ENCODE data around the gene SCN8A. TPM values are rescaled to one million over a fixed set of nuclear protein-coding genes. Genes with fewer than 3 reads are reported as not detected.
"Not testable (repeated sequence)": the region's sequence is repeated elsewhere in the genome, so short reads cannot be mapped to it uniquely, and the experiment has no call there.

The SCN8A gene
- total RNA-seq, 4 donors from 2014 or later, result 0.28 to 4.1 TPM; not detected in 2

- H3K27me3 ChIP-seq, result peaks cover 0 to 5% of the 10 kb centered on the region in 2 donors
- H3K9me3 ChIP-seq, result no peaks in the 10 kb centered on the region
- DNase-seq, result no peak
- no peak overlapping the region for H3K27ac ChIP-seq
- H3K36me3 ChIP-seq, result no peaks in the 10 kb centered on the region
- H3K4me3 ChIP-seq, result no peak overlapping the region
- no peak for TF ChIP-seq CTCF (IDR thresholded peaks at IDR 0.05)
- no peak for TF ChIP-seq POLR2A (IDR thresholded peaks at IDR 0.05)
- H3K4me1 ChIP-seq, result peaks cover 0 to 7% (median 3%) of the 10 kb centered on the region in 4 donors
These were observed 2.0 kb downstream of the SCN8A start for GRCh38 chr12:51593021-51593420.

GRCh38 chr12:51593539-51593938 is 2.5 kb downstream of the SCN8A start:
- Histone ChIP-seq H3K9me3 (no peaks in the 10 kb centered on the region), H3K27me3 (peaks cover 0 to 5% of the 10 kb centered on the region in 2 donors), H3K27ac (no peak overlapping the region), H3K36me3 (no peaks in the 10 kb centered on the region), H3K4me3 (no peak overlapping the region), H3K4me1 (peaks cover 0 to 7% (median 3%) of the 10 kb centered on the region in 4 donors)
- no peak for TF ChIP-seq POLR2A (IDR thresholded peaks at IDR 0.05)
- no peak for TF ChIP-seq CTCF (IDR thresholded peaks at IDR 0.05)
- no peak for DNase-seq

GRCh38 chr12:51598156-51598555 is 7.1 kb downstream of the SCN8A start:
- H3K27me3 ChIP-seq, result no peaks in the 10 kb centered on the region
- TF ChIP-seq CTCF (IDR thresholded peaks at IDR 0.05), result no peak
- TF ChIP-seq POLR2A (IDR thresholded peaks at IDR 0.05), result no peak
- H3K9me3 ChIP-seq, result no peaks in the 10 kb centered on the region
- DNase-seq, result no peak
- H3K4me1 ChIP-seq, result no peaks in the 10 kb centered on the region
- H3K27ac ChIP-seq, result no peak overlapping the region
- H3K4me3 ChIP-seq, result no peak overlapping the region
- H3K36me3 ChIP-seq, result no peaks in the 10 kb centered on the region

GRCh38 chr12:51600721-51601120 is 9.7 kb downstream of the SCN8A start:
- Histone ChIP-seq H3K27me3 (no peaks in the 10 kb centered on the region), H3K27ac (no peak overlapping the region), H3K9me3 (no peaks in the 10 kb centered on the region), H3K4me1 (no peaks in the 10 kb centered on the region), H3K4me3 (no peak overlapping the region), H3K36me3 (no peaks in the 10 kb centered on the region)
- TF ChIP-seq CTCF (IDR thresholded peaks at IDR 0.05), result no peak
- TF ChIP-seq POLR2A (IDR thresholded peaks at IDR 0.05), result no peak
- no peak for DNase-seq

GRCh38 chr12:51601241-51601640 is 10.2 kb downstream of the SCN8A start:
- H3K4me3 ChIP-seq, result no peak overlapping the region
- no peak for DNase-seq
- H3K27me3 ChIP-seq, result no peaks in the 10 kb centered on the region
- no peaks in the 10 kb centered on the region for H3K36me3 ChIP-seq
- no peak for TF ChIP-seq POLR2A (IDR thresholded peaks at IDR 0.05)
- H3K4me1 ChIP-seq, result no peaks in the 10 kb centered on the region
- H3K9me3 ChIP-seq, result no peaks in the 10 kb centered on the region
- H3K27ac ChIP-seq, result no peak overlapping the region

- not testable (repeated sequence) for H3K27me3 ChIP-seq, H3K4me1 ChIP-seq, H3K36me3 ChIP-seq, H3K9me3 ChIP-seq, DNase-seq, H3K4me3 ChIP-seq, H3K27ac ChIP-seq
These were observed 14.9 kb downstream of the SCN8A start for GRCh38 chr12:51605896-51606295.

GRCh38 chr12:51607197-51607596 is 16.2 kb downstream of the SCN8A start:
- not testable (repeated sequence) for DNase-seq, H3K36me3 ChIP-seq, H3K9me3 ChIP-seq, H3K27me3 ChIP-seq, H3K4me1 ChIP-seq, H3K4me3 ChIP-seq, H3K27ac ChIP-seq
